ENCODE measurements around the gene KLHL40. TPM values are rescaled to one million over a fixed set of nuclear protein-coding genes. Genes with fewer than 3 reads are reported as not detected.
A peak's percentile ranks its signal among the peaks of the same experiment; 100 is the strongest.

The KLHL40 gene
- total and polyA plus RNA-seq, 9 of the 15 experiments (the other 6 are each of a cell fraction or from before 2014, with no cell fraction given) = not detected

- TF ChIP-seq ZMIZ1 (IDR thresholded peaks at IDR 0.05; ENCODE audit: low read depth in 2 of 2, low read length in 2 of 2) (no peak), HSF4 (CRISPR knock-in tag; IDR thresholded peaks at IDR 0.05; ENCODE audit: borderline replicate concordance) (no peak), ZNF696 (CRISPR knock-in tag; conservative IDR thresholded peaks at IDR 0.05) (no peak), MBD2 (IDR thresholded peaks at IDR 0.05; ENCODE audit: borderline replicate concordance, low read depth) (no peak), ZNF586 (CRISPR knock-in tag; conservative IDR thresholded peaks at IDR 0.05) (no peak), VEZF1 (CRISPR knock-in tag; IDR thresholded peaks at IDR 0.05) (peak; percentile 83), AFF1 (IDR thresholded peaks at IDR 0.05; ENCODE audit: low read depth in 1 of 2, partially characterized antibody in 2 of 2) (no peak), HNRNPK (IDR thresholded peaks at IDR 0.05; ENCODE audit: low read depth, low read length, poor library complexity, severe bottlenecking) (no peak), GTF2E2 (tag; IDR thresholded peaks at IDR 0.05) (no peak), FIP1L1 (IDR thresholded peaks at IDR 0.05; ENCODE audit: low read depth, low read length, poor library complexity, severe bottlenecking) (peak; percentile 81), ZNF75A (CRISPR knock-in tag; IDR thresholded peaks at IDR 0.05) (no peak), TCFL5 (CRISPR knock-in tag; conservative IDR thresholded peaks at IDR 0.05) (no peak), ATF3 (IDR thresholded peaks at IDR 0.05) (no peak), ATF3 (CRISPR knock-in tag; conservative IDR thresholded peaks at IDR 0.05) (no peak)
Measured at GRCh38 chr3:42654331-42655201, 30.8 kb upstream of the KLHL40 start (continued).
